Fibroblast of lung (primary cell): ENCODE data around the gene UBE3C.

Experiments used
- EZH2 ChIP-seq: IDR thresholded peaks from 2 replicates; pipeline ENCODE4 v1.5.1; 2012; ENCODE audit warnings: low read length, control low read depth, mild to moderate bottlenecking; ENCODE audit errors: missing control alignments
- TF ChIP-seq, protein P1 (sequence below), 2 donors: IDR thresholded peaks in 1 of 2; conservative IDR thresholded peaks in 1 of 2; 1 replicate in 1 of 2; 2 replicates in 1 of 2; pipeline ENCODE4 v1.5.1; 2011 to 2012; ENCODE audit warnings: low read length in 2 of 2, control low read depth in 1 of 2, inconsistent platforms in 1 of 2, low read depth in 1 of 2, mild to moderate bottlenecking in 1 of 2

DNA sequence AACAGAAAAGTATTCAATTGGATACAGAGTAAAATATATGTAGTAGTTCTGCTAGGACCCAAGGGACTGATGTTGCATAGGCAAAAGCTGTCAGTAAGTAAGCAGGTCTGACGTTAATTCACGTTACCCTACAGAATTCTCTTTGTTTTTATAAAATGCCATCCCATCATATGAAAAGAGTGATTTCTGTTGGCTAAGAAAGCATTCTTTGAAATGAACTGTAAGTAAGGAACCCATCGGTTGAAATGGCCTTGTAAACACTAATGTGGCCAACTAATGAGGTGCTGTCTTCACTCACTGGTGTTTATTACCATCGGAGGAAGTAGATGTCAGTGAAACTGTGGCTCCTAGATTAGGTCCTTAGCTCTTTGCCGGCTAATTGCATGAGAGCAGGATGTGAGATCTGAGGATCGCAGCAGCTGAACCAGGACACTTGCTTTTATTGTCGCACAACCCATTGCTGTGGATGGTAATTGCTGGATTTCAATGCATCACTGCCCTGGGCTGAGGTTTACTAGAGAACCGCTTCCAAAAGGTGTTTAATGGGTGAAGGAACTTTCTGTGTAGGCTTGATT, 49.5 kb downstream of the UBE3C start:
- TF ChIP-seq, protein P1, sequence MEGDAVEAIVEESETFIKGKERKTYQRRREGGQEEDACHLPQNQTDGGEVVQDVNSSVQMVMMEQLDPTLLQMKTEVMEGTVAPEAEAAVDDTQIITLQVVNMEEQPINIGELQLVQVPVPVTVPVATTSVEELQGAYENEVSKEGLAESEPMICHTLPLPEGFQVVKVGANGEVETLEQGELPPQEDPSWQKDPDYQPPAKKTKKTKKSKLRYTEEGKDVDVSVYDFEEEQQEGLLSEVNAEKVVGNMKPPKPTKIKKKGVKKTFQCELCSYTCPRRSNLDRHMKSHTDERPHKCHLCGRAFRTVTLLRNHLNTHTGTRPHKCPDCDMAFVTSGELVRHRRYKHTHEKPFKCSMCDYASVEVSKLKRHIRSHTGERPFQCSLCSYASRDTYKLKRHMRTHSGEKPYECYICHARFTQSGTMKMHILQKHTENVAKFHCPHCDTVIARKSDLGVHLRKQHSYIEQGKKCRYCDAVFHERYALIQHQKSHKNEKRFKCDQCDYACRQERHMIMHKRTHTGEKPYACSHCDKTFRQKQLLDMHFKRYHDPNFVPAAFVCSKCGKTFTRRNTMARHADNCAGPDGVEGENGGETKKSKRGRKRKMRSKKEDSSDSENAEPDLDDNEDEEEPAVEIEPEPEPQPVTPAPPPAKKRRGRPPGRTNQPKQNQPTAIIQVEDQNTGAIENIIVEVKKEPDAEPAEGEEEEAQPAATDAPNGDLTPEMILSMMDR (conservative IDR thresholded peaks at IDR 0.05 in 1 of 2, IDR thresholded peaks at IDR 0.05 in 1 of 2; ENCODE audit: low read depth in 1 of 2, low read length in 2 of 2) = no peak
- no peak for TF ChIP-seq EZH2
